Effector memory CD4-positive, alpha-beta T cell (primary cell): ENCODE measurements around the gene ACY1.

Experiments used
- DNase-seq, 3 donors: peaks; one replicate each; pipeline ENCODE4 v3.0.0-alpha.2; 2020
- H3K27ac ChIP-seq: 2 replicates; pipeline ENCODE4 v1.7.0; 2013; ENCODE audit warnings: mild to moderate bottlenecking, low read length, moderate library complexity; ENCODE audit not compliant: insufficient read depth, poor library complexity, severe bottlenecking
- H3K27me3 ChIP-seq: replicated peaks from 2 replicates; pipeline ENCODE4 v1.7.0; 2013; ENCODE audit warnings: mild to moderate bottlenecking, low read length; ENCODE audit not compliant: insufficient read depth, control insufficient read depth, poor library complexity, severe bottlenecking
- H3K36me3 ChIP-seq: 2 replicates; pipeline ENCODE4 v1.7.0; 2013; ENCODE audit warnings: mild to moderate bottlenecking, low read length, moderate library complexity; ENCODE audit not compliant: control insufficient read depth, insufficient read depth
- H3K4me1 ChIP-seq: 2 replicates; pipeline ENCODE4 v1.7.0; 2013; ENCODE audit warnings: low read length, mild to moderate bottlenecking; ENCODE audit not compliant: control insufficient read depth, insufficient read depth, poor library complexity, severe bottlenecking
- H3K4me3 ChIP-seq: 2 replicates; pipeline ENCODE4 v1.7.0; 2013; ENCODE audit warnings: low read length, low read depth, mild to moderate bottlenecking; ENCODE audit not compliant: insufficient read depth, poor library complexity, severe bottlenecking
- H3K9me3 ChIP-seq: 2 replicates; pipeline ENCODE4 v1.7.0; 2013; ENCODE audit warnings: mild to moderate bottlenecking, low read length, moderate library complexity; ENCODE audit not compliant: control insufficient read depth

ACY1 gene

DNA sequence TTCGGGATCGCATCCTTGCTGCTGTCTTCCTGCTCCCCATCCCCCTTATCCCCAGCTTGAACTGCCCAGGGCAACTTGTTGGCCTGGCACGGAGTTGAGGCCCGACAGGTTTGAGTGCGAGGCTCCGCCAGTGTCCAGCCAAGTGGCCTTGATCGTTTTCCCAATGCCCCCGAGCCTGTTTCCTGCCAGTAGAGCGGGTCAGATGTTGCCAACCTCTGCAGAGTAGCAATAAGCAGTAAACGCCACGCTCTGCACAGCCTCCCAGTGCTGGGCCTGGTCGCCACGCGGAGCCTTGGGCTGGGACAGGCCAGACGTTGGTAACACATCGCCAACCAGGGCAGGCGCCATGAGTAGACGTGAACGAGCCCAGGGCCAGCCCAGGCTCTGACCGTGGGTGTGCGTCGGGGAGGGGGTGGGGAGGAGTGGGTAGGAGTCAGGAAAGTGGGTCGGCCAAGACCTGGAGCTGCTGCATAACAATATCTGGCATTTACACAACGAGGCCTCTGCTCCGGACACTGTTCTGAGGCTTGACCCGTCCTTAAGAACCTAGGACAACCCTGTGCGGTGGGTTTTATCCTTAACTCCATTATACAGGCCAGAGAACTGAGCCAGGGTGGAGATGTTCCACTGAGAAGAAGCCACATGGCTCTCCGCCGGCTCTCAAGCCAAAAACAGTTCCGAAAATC, 8.9 kb upstream of the ACY1 start:
- peak overlapping the region; percentile 64 for H3K27ac ChIP-seq
- no peaks in the 10 kb centered on the region for H3K36me3 ChIP-seq
- no peaks in the 10 kb centered on the region for H3K27me3 ChIP-seq
- DNase-seq, result no peak
- peaks cover 12% of the 10 kb centered on the region for H3K4me1 ChIP-seq
- H3K4me3 ChIP-seq, result peak overlapping the region; percentile 94
- no peaks in the 10 kb centered on the region for H3K9me3 ChIP-seq

DNA sequence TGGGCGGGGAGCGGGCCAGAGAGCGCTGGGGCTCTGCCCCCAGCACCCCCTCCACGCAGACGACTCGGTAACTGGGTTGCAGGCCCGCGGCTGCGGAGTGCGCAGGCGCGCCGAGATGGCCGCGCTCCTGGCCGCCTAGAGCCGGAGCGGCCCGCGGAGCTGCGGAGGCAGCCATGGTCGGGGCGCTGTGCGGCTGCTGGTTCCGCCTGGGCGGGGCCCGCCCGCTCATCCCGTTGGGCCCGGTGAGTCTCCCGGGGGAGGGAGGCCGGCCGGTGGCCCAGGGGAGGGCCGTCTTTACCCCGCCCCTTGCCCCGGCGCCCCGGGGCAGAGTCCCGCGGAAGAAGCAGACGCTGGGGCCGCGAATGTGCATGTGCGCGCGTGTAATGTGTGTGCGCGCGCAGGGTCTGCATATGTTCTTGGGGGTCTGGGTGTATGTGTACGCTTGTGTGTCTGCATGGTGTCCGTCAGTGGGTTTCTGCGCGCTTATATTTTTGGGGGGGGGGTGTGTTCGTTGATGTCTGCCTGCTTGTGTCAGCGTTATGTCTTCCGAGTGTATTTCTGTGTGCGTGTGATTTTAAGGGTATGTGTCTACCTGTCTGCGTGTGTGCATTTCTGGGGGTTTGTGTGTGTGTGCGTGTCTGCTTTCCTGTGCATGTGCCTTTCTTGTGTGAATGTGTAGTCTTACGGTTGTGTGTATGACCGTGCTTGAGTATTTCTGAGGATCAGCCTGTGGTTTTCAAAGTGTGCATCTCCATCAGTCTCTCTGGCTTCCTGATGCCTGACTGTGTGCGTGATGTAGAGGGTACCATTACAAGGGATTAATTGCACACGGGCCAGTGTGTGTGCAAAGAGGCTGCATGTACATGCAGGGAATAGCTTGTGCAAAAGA, 8.1 kb upstream of the ACY1 start, which contains the start of gene ABHD14A:
Gene ABHD14A, plus strand, starts transcription at position 102 of the 889 bp plus-strand sequence. Its CDS starts 72 bp downstream, at position 174.
- H3K4me3 ChIP-seq, result peak within 1 kb of the TSS; percentile 94
- no peaks in the 10 kb centered on the region for H3K27me3 ChIP-seq
- H3K9me3 ChIP-seq, result no peaks in the 10 kb centered on the region
- peak within 1 kb of the TSS; percentile 64 for H3K27ac ChIP-seq
- H3K36me3 ChIP-seq, result no peaks in the 10 kb centered on the region
- peaks cover 12% of the 10 kb centered on the region for H3K4me1 ChIP-seq
- DNase-seq, result peak; percentile 71 to 77 (median 71)

DNA sequence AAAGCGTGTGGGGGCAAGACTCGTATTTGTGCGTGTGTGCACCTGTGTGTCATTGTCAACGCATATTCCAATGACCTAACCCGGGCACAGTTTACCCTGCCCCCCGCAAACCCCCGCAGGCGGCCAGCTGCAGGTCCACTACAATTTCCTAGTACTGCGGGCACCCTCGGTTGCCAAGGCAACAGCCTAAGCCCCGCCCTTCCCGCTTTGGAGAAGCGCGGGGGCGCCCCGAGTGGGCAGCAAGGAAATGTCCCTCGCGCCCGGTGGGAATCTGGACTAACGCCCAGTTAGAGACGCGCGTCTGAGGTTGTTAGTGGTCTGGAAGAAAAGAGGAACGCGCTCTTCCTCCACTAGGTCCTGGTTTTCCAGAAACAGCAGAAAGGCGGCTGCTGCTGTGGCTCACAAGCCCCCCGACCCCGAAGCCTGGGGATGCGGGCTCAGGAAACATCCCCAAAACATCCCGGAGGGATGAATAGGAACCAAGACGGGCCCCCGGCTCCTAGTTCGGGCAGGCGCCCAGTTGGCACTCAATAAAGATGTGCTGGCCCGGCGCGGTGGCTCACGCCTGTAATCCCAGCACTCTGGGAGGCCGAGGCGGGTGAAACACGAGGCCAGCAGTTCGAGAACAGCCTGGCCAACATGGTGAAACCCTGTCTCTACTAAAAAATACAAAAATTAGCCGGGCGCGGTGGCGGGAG, 7.3 kb upstream of the ACY1 start:
- H3K9me3 ChIP-seq, result no peaks in the 10 kb centered on the region

DNA sequence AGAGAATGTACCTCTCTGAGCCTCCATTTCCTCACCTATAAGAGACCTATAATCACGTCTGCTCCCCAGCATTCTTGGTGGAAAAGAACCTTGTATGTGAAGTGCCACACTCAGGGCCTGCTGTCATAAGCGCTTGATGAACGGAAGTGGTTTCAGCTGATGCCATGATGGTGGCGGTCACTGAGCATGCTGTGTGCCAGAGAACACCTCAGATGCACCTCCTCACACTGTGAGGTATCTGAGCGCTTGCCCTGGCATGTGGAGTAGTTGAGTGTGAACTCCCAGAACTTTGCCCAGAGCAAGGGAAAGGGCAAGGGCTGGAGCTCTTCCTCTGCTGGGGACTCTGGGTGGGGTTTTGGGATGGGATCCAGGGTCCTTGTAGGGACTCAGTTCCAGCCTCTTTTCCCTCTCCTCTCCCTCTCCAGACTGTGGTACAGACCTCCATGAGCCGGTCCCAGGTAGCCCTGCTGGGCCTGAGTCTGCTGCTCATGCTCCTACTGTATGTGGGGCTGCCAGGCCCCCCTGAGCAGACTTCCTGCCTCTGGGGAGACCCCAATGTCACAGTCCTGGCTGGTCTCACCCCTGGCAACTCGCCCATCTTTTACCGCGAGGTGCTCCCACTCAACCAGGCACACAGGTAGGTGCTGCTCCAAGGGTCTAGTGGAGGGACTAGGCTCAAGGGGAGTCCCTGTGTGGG, 5.7 kb upstream of the ACY1 start:
- Histone ChIP-seq H3K4me1 (peaks cover 20% of the 10 kb centered on the region), H3K27ac (no peak overlapping the region)

More for the DNA sequence above, 7.3 kb upstream of the ACY1 start:
- Histone ChIP-seq H3K27me3 (no peaks in the 10 kb centered on the region), H3K4me1 (peaks cover 12% of the 10 kb centered on the region), H3K36me3 (no peaks in the 10 kb centered on the region), H3K4me3 (peak overlapping the region; percentile 94), H3K27ac (peak overlapping the region; percentile 64)
- no peak for DNase-seq

DNA sequence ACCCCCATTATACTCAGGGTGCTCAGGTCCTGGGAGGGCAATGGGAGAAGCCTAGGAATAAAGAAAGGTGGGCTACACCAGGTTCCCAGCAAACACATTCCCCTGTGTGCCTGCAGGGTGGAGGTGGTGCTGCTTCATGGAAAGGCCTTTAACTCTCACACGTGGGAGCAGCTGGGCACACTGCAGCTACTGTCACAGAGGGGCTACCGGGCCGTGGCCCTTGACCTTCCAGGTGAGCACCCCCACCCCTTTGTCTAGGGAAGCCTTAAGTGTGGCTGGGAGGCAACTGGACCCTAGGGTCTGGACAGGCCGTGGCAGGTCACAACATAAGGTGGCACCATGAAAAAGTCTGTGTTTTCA, 5.2 kb upstream of the ACY1 start:
- H3K4me1 ChIP-seq, result peaks cover 23% of the 10 kb centered on the region
- no peaks in the 10 kb centered on the region for H3K36me3 ChIP-seq
- H3K27ac ChIP-seq, result no peak overlapping the region
- H3K27me3 ChIP-seq, result no peaks in the 10 kb centered on the region
- no peaks in the 10 kb centered on the region for H3K9me3 ChIP-seq
- DNase-seq, result no peak
- H3K4me3 ChIP-seq, result no peak overlapping the region

More for the DNA sequence above, 5.7 kb upstream of the ACY1 start:
- Histone ChIP-seq H3K27me3 (no peaks in the 10 kb centered on the region), H3K4me3 (no peak overlapping the region), H3K36me3 (no peaks in the 10 kb centered on the region), H3K9me3 (no peaks in the 10 kb centered on the region)
- peak in 2 of 3 donors; percentile 22 to 27 for DNase-seq

DNA sequence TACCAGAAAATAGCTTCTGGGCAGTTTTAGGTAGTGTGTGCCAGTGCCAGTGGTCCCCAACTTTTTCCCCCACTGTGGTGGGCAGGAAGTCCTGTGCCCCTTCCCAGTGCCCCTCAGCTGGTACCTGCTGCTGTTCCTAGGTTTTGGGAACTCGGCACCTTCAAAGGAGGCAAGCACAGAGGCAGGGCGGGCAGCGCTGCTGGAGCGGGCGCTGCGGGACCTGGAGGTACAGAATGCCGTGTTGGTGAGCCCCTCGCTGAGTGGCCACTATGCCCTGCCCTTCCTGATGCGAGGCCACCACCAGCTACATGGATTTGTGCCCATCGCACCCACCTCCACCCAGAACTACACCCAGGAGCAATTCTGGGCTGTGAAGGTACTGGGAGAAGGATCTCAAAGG, 3.1 kb upstream of the ACY1 start:
- Histone ChIP-seq H3K4me1 (peaks cover 17% of the 10 kb centered on the region), H3K27ac (no peak overlapping the region)

DNA sequence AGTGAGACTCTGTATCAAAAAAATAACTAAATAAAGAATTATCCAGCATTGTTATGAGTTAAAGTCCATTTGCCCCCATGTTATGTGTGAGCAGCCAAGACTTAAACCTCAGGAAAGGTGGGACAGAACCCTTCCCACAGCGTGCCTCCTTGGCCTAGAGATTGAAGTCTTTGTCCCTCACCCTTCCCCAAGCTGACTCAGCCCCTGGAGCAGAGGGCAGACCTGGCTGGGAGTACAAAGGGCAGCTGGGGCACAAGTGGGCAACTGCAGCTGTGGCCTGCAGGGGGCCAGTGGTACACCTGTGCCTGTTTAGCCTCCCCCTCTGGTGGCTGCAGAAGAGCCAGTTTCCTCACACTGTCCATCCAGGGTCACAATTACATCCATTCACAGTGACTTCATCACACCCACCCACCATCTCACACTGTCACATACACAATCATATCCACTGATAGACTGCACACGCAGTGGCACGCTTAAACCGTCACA, 940 bp upstream of the ACY1 start:
- H3K36me3 ChIP-seq, result no peaks in the 10 kb centered on the region
- H3K4me3 ChIP-seq, result peak overlapping the region; percentile 61
- H3K27me3 ChIP-seq, result no peaks in the 10 kb centered on the region
- peak overlapping the region; percentile 71 for H3K27ac ChIP-seq
- no peak for DNase-seq
- peaks cover 13% of the 10 kb centered on the region for H3K4me1 ChIP-seq
- no peaks in the 10 kb centered on the region for H3K9me3 ChIP-seq

More for the DNA sequence above, 3.1 kb upstream of the ACY1 start:
- Histone ChIP-seq H3K9me3 (no peaks in the 10 kb centered on the region), H3K36me3 (no peaks in the 10 kb centered on the region), H3K27me3 (no peaks in the 10 kb centered on the region), H3K4me3 (no peak overlapping the region)
- DNase-seq, result no peak

DNA sequence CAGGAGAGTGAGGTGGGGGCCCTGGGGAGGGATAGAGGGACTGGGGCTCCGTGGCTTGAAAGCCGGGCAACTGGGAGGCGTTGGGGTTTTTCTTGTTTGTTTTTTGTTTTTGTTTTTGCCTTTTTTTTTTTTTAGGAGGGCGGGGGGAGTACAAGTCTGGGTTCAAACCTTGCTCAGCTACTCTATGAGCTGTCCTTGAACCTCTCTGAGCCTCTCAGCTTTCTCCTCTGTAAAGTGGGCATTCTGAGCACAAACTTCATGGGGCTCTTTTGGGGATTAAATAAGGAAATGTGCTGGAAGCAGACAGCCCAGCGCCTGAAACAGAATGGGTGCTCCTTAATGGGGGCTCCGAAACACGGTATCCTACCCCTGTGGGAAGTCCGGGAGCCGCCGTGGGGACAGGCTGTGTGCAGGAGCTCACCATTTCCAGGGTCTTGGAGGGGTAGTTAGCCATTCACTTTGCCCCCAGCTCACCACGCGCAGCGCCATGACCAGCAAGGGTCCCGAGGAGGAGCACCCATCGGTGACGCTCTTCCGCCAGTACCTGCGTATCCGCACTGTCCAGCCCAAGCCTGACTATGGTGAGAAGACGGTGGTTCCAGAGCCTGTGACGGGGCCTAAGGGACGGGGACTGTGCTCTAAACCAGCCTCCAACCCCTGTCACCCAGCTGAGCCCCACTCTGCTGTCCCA, 388 bp downstream of the ACY1 start:
- peak overlapping the region; percentile 61 for H3K4me3 ChIP-seq
- H3K27me3 ChIP-seq, result no peaks in the 10 kb centered on the region
- peak overlapping the region; percentile 71 for H3K27ac ChIP-seq
- no peak for DNase-seq
- H3K9me3 ChIP-seq, result no peaks in the 10 kb centered on the region
- H3K36me3 ChIP-seq, result no peaks in the 10 kb centered on the region
- H3K4me1 ChIP-seq, result peaks cover 11% of the 10 kb centered on the region

DNA sequence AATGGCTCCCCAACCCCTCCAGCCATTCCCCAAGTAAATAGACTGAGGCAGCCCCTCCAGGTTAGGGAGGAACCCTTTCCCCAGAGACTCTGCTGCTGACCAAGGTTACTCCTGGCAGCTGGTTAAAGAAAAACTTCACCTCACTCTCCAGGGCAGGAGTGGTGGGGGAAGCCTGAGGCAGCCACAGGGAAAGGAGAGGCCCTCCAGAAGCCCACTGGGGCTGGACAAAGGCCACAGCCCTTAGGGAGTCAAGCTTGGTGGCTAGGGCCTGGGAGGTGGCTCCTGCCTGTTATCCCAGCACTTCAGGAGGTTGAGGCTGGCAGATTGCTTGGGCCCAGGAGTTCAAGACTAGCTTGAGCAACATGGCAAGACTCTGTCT, 923 bp downstream of the ACY1 start:
- H3K36me3 ChIP-seq, result no peaks in the 10 kb centered on the region
- H3K9me3 ChIP-seq, result no peaks in the 10 kb centered on the region
- peaks cover 11% of the 10 kb centered on the region for H3K4me1 ChIP-seq
- no peak for DNase-seq
- H3K27ac ChIP-seq, result no peak overlapping the region
- H3K4me3 ChIP-seq, result no peak overlapping the region
- H3K27me3 ChIP-seq, result no peaks in the 10 kb centered on the region
